NCI-H82 treated with DMSO at 0.1 percent for 48 hours (cell line): ENCODE data around the gene IL25.

ENCODE experiments used
- DNase-seq: peaks from one replicate; lab custom pipeline; 2025; ENCODE audit not compliant: unreplicated experiment; lab: John Stamatoyannopoulos, UW

Gene IL25

DNA sequence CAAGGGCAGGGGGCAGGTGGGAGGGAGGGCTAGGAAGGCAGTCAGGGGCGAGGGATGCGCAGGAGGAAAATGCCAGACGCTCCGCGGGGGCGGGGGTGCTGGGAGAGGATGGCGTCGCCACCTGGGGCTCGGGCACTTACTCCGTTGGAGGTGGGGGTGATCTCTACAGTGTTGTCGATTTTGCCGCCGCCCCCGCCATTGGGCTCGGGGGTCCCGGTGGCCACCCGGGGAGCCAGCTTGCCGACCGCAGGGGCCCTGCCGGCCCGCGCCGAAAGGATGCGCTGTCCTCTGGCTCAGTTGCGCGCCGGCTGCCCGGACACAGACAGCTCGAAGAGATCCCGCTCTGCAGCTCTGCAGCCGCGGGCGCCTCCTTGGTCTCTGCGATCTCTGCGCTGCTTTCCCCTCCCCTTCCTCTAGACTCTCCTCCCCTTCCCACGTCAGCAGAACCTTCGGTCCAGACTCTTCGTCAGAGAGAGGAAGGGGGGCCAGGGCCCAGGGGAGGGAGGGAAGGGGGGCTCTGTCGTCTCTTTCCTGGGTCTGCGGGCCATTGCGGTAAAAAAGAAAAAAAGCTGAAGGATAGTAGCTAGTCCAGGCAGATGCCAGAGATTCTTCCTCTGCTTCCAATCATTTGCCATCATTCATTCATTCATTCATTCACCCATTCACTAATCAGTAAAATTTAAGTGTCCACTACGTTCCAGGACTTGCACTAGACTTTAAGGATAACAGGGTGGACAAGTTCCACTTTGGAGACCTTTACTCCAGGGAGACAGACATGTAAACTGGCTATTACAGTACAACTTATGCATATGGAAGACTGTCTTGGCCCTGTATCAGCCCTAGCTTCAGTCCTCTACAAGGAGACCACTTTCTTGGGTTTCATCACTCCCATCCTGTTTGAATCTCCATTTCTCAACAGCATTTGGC is 19.8 kb upstream of the IL25 start, which contains the start of gene SLC22A17:
SLC22A17 (minus strand) TSS at position 382 of the 927 bp plus-strand sequence.
- DNase-seq: peak; percentile 99

DNA sequence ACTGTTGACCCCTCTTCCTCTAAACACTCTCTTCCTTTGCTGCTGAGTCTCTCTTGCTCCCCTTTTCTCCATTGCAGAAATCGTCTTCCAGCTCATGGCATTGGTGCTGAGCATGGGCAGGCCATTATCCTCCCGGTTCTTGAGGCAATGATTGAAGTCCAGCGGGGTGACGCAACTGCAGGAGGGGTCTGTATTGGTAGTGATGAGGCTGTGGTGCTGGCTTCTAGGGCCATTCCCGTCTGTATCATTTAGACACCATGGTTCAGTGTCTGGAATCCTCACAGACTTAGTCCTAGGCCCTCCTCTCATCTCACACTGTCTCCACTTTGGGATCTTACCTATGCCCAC is 19.2 kb upstream of the IL25 start:
- no peak for DNase-seq

DNA sequence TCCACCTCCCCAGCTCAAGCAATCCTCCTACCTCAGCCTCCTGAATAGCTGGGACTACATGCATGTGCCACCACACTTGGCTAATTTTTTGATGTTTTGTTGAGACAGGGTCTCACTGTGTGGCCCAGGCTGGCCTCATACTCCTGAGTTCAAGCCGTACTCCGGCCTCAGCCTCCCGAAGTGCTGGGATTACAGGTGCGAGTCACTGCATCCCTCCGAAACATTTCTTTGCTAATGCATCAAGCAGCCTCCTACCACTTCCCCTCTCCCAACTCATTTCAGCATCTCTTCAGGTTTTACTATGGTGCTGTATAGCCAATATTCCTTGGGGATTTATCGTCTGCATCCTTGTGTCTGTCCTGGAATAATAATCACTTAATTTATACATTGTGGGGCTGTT is 17.6 kb upstream of the IL25 start:
- DNase-seq: no peak

DNA sequence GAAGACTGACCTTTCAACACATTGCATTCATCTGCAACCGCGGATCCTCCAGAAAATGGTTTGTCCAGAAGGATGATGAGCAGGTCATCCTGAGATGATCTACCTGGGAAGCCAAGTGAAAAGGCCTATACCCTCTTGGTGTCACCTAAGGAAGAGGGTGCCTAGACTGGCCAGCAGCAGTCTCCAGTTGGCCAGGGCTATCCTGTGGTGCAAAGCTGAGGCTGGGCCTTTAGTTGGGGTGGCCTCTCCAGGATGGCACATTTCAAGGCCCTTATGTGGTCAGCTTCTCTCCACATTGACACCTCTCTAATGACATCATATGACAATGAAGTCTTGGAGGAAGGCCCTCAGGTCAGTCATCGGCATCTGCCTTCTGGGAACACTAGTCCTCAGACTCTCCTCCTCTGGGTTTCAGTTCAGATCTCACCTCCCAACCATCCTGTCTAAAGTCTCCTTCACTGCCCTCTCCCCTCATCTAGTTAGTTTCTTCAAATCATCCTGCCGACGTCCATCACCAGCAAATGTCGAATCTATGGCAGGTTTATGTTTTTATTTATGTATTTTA is 16.7 kb upstream of the IL25 start:
- no peak for DNase-seq

DNA sequence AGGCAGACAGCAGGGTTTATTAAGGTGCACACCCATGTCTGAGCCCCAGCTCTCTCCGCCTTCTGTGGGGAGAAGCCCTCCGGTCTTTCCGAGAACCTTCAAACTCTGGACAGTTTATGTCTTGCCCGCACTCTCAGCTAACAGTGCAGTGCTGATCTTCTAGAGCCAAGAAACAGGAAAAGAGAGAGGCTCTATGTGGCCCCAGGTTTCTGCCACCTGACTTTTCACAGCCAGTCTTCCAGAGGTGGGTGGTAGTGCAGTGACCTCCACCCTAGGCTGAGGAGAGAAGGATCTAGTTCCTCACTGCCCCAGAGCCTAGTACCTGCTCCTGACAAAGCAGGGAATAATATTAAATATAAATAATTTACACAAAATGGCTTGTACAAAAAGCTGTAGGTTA is 15.9 kb upstream of the IL25 start:
- no peak for DNase-seq

DNA sequence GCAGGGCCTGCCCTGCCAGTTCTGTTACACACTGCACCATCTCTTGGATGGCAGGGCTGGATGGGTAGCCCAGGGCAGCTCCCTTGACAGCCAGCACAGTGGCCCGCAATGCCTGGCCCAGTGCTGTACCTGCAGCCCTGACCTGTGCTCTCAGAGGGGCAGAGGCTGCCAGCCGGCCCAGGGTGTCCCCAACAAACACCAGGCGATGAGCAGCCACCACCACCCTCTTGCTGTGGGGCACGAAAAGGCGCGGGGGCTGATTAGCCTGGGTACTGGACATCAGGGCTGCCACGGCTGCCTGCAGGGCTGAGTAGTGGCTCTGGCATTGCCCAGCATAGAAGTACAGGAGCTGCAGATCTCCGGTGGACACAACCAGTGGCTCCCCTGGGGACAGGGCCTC is 15.3 kb upstream of the IL25 start:
- no peak for DNase-seq

DNA sequence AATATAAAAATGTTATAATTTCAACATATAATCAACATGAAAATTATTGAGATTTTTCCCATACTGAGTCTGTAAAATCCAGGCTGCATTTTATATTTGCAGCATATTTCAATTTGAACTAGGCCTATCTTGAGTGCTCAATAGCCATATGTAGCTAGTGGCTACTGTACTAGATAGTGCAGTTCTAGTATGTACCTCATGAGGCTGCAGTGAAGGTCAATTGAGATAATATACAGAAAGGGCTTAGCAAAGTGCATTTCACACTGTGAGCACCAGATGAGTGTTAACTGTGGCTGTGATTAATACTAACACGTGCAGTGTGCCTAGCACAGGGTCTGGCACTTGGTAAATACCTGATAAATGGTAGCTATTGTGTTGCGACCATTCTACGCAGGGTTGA is 14.6 kb upstream of the IL25 start:
- no peak for DNase-seq

DNA sequence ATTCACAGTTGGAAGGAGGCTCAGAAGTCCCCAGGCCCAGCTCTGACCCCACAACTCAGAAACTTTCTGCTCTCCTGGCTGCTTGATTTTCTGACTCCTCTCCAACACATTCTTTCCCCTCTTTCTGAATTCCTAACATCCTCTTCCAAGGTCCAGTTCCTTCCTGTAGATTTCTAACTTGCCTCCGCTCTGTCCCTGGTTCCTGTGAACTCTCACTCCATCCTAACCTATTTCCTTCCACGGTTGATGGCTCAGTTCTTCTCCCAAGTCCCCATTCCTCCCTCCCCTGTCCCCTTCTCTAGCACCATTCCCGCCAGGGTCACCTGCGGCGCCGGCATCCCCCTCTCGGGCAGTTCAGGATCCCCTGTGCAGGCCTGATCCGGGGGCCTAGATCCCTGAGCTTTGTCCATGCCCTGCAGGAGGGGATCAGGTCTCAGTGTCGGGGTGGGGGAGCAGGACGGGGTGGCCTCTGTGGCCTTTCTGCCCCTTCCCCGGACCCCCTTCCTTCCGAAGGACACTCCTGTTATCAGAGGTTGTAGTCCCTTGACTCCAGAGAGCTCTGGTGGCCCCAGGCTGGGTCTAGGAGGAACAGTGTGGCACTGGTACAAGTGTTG is 13.9 kb upstream of the IL25 start:
- DNase-seq: no peak

DNA sequence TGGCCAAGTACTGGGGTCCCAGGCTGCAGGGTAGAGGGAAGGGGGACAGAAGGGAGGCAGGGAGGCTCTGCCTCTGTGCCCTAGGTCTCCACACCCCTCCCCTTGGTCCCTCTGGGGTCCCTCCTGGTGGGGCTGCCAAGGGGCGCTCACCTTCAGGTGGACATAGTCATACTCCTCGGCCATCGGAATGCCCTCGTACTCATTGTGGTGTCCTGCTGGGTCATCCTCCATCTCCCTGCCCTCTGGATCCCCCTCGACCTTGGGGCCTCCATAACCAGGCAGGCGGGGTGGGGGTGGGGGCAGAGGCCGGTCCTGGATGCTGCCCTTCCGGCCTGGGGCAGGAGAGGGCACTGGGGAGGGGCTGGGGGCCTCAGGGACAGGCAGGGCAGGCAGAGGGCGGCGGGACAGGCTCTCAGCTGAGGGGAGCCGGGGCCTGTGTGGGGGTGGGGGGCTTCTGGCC is 13.4 kb upstream of the IL25 start:
- DNase-seq: no peak

DNA sequence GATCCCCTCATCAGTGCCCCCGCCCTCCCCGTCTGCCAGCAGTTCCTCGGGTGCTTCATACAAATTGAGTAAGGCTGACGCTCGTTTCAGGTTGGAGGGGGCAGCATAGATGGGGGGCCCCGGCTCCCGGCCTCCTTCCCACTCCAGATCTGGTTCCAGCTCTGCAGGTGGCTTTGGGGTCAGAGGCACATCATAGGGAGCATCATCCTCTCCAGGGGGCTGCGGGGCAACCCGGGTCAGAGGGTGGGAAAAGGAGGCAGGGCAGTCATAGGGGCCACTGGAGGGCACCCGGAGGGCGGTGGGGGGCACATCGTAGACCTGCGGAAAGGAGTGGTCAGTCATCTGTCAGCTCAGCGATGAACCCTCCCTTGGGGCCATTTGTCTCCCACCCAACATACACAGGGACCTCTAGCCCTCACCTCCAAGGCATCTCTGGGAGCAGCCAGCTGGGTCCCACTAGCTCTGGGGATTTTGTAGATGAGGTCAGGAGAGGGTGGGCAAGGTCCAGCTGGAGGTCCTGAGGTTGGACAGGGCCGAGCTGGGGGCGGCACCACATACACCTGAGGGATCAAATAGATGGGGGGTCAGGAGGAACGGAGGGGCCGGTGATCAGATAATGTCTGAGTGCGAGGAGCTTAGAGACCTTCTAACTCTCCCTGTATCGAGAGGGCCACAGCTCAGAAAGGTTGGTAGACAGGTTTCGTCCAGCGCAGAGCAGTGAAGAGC is 12.7 kb upstream of the IL25 start:
- no peak for DNase-seq

DNA sequence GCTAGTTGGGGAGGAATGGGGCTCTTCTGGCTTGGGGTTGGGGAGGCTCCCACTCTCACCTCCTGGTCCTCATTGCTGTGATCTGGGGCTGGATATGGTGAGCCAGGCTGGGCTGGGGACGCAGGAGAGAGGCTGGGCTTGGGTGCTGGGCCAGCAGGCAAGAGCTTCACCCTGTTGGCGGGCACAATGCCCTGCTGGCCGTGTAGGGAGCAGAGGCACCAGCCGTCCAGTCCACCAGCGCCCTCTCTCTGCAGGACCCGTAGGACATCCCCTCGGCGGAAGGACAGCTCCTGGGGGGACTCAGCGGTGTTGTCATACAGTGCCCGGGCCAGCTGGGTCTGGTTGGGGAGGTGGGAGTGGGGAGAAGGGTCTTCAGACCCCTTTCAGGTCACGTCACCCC is 12.1 kb upstream of the IL25 start:
- DNase-seq: no peak

DNA sequence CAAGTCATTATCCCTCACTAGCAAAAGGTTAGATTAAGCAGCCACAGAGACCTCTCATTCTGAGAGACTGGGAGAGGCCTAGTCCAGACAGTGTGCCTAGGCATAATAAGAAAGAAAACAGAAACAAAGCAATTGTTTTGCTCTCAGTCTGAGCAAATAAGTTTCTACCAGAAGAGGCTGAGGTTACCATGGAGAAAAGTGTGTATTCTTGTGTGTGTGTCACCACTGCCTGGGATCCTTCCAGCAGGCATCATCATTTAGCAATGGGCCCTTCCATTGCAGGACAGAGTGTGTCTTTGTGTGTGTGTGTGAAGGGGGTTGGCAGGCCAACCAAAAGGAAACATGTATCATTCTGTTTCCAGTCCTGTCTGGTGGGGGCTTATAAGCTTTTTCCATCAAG is 11.3 kb upstream of the IL25 start:
- DNase-seq: no peak

DNA sequence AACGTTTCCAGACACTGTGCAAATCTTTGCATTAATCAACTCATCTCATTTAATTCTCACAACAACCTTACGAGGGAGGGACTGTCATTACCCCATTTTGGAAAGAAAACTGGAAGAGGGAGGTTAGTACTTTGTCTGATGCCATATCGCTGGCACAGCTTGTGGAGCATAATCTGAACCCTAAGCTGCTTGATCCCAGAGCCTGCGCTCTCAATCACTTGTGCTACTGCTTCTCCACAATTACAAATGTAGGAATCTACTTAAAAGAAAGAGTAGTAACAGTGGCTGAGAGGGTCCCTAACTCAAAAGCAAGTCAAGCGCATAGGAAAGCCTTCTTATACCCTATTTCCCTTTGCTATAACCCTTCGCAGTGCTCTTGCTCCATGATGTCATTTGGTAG is 10.8 kb upstream of the IL25 start:
- DNase-seq: no peak

DNA sequence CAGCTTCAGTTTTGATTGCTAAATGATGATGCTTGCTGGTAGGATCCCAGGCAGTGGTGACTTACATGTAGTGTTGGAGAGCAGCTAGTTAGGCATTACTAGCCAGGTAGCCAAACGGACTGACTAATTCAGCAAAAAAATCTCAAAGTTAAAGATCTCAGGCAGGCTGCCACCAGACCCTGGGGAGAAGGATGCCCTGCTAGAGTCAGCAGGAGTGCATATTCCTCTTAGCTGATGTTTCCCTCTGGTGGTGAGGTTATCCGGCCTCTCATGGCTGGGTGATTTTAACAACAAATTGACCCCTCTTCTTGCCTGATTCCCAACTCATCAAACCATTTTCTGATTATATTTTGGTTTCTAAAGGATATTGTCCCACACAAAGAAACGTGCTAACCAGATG is 10.4 kb upstream of the IL25 start:
- no peak for DNase-seq

DNA sequence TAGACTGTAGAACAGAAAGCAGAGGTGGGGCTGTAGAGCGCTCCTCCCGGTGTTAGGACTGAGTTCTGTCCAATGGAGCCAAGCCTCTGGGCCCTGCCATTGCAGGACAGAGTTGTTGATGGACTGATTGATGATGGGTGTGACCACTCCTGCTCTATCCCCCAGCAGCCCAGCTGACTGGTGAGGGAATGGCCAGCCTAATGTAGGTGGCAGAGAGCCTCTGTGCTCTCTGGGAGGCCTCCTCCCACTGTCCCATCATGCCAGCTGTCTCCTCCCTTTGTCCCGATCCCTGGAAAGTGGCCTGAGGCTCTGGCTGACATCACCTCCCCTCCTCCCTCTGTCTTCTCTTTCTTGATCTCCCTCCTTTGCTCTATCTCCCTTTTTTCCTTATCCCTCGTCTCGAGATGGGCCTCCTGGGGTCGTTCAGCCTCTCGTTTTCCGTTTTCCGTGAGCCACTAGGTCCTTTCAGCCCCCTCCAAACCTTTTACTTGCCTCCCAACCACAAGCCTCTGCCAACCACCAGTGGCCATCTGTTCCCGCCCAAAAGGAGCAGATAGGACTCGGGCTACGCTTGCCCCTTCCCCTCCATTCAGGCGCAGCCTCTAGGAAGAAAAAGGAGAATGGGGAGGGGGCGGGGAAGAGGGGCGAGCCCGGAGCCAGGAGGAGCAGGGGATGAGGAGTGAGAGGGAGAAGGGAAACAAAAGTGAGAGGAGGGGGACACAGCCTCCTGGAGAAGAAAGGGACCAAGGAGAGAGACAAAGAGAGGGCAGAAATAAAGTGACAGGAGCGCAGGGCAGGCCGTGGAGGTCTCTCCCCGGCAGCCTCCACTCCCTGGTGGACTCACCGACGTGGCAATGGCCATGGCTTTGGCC is 8.2 kb upstream of the IL25 start:
- DNase-seq: no peak

DNA sequence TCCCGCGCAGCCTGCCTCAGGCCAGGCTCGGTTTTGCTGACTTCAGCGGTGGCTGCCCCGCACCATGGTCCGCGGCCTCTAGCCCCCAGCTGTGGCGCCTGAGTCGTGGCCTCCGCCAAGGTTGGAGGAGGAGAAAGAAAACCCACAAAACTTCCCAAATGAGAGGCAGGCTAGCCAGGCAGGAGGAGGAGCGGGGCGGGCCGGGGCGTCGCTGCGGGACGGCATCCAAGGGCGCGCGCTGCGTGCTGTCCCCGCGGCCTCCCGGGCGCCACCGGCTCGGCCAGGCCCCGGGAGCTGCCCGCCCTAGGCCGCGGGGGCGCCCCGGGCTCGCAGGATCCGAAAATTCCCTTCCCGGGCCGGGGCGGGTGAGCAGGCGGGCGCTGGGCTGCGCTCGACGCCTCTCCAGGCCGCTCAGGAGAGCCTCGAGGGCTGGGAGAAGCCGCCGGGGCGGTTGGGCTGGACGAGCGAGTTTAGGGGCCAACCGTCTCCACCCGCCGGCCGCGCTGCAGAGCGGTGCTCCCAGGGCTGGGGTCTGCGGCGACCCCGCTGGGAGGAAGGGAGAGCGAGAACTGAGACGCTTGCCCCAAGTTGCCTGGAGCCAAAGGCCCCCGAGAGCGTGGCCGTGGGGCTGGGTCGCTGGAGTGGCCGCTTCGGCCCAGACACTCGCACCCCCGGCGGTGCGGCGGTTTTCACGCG is 7.4 kb upstream of the IL25 start, which contains the start of gene EFS:
EFS (minus strand) TSS at position 137 of the 696 bp plus-strand sequence. CDS start 147 bp downstream, outside the sequence.
- DNase-seq: no peak

DNA sequence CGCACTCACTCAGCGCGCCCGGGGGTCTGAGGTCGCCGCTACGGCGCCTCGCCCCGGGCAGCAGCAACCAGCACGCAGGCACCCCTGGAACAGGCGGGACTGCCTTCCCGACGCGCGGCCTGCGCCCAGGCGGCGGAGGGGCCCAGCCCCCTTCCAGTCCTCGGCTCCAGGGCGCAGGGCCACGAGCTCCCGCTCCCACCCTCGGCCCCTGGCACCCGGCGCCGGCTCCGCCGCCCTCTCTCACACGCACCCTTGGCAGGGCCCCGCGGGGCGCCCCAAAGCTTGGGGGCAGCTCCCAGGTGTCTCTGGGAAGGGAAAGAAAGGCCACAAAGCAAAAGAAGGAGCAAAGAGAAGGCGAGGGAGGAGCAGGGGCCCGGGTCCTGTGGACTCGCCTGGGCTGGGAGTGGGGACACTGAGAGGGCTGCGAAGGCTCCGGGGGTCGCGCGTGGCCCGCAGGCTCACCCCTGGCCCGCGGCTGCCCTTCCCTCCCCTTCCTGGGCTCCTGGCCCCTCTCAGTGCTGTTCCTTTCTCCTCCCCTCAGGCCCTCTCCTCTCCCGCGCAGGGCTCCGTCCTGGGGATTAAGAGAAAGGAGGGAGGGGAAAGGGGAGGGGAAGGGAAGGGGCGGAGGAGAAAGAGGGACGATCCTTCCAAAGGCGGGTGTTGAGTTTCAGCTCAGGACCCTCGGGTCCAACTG is 6.7 kb upstream of the IL25 start:
- DNase-seq: peak; percentile 100

DNA sequence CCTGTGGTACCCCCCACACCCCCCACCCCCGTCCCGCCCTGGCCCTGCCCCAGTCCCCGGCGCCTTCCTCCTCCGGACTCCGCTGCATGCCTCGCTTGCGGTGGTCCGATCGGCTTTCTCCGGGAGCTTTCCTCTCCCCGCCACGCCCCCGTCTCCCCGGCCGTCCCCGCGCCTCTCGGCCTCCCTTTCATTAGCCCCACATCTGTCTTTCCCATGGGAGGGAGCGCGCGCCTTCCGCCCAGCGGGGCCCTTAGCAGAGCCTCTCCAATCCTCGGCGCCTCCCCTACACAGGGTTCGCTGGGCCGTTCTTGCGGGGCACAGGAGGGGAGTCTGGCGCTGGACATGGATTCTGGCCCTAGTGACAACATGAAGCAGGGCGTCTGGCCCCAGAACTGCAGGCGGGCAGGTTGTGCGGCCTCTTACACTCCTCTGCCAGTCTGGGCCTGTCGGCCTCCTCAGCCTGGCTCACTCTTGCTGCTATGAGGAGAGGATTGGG is 6.1 kb upstream of the IL25 start:
- peak; percentile 100 for DNase-seq

DNA sequence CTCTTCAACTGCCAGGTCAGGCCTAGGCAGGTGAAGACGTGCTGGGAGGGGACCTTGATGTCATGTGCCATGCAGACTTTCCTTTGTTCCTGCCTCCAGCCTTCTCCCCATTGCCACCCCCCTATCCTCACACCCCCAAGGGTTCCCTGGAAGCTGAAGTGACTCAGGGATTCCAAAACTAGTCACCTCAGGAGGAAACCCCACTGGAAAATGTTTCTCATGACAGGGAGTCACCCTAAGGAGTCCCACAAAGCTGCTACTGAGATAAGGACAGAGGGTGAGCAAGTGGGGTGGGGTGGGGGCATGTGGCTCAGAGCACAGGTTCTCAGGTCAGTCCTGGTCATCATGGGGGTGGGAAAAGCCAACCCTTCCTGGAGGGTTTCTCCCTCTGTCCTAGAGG is 2.4 kb upstream of the IL25 start:
- DNase-seq: no peak
